Activated naive CD8-positive, alpha-beta T cell treated with anti-CD3 and anti-CD28 coated beads for 36 hours (primary cell): ENCODE results near the gene EIF2A. TPM values are rescaled to one million over a fixed set of nuclear protein-coding genes. Genes with fewer than 3 reads are reported as not detected.
"Not testable (repeated sequence)": the region's sequence is repeated elsewhere in the genome, so short reads cannot be mapped to it uniquely, and the experiment has no call there.

Source experiments
- DNase-seq: peaks from one replicate; pipeline ENCODE4 v3.0.0; 2021
- H3K27ac Mint-ChIP-seq: one replicate; pipeline ENCODE4 v1.8.0; 2022; ENCODE audit warnings: mild to moderate bottlenecking, moderate library complexity, mixed read lengths
- H3K27me3 Mint-ChIP-seq: one replicate; pipeline ENCODE4 v1.8.0; 2022; ENCODE audit warnings: mild to moderate bottlenecking, mixed read lengths
- H3K36me3 Mint-ChIP-seq: one replicate; pipeline ENCODE4 v1.8.0; 2021; ENCODE audit warnings: mild to moderate bottlenecking, mixed read lengths
- H3K4me1 Mint-ChIP-seq: one replicate; pipeline ENCODE4 v1.8.0; 2021; ENCODE audit warnings: mixed read lengths
- H3K4me3 Mint-ChIP-seq: one replicate; pipeline ENCODE4 v1.8.0; 2022; ENCODE audit warnings: mild to moderate bottlenecking, moderate library complexity, mixed read lengths
- H3K9me3 Mint-ChIP-seq: one replicate; pipeline ENCODE4 v1.8.0; 2022; ENCODE audit warnings: mixed read lengths
- total RNA-seq, 2 experiments: library from RNA; stranded (reverse); gene quantifications; one replicate each; pipeline ENCODE4 v1.2.3, GENCODE V29; 2021

EIF2A gene
- total RNA-seq, 2 experiments from 2014 or later = 147 to 149 TPM

GRCh38 chr3:150557725-150558124, 11.1 kb downstream of the EIF2A start:
- no peaks in the 10 kb centered on the region for H3K9me3 Mint-ChIP-seq
- H3K36me3 Mint-ChIP-seq = peaks cover 33% of the 10 kb centered on the region
- no peak overlapping the region for H3K27ac Mint-ChIP-seq
- no peaks in the 10 kb centered on the region for H3K27me3 Mint-ChIP-seq
- peaks cover 21% of the 10 kb centered on the region for H3K4me1 Mint-ChIP-seq
- H3K4me3 Mint-ChIP-seq = no peak overlapping the region
- no peak for DNase-seq

GRCh38 chr3:150564243-150564642, 17.7 kb downstream of the EIF2A start:
- Mint-ChIP-seq H3K27me3 (no peaks in the 10 kb centered on the region), H3K9me3 (no peaks in the 10 kb centered on the region), H3K4me3 (no peak overlapping the region), H3K4me1 (peaks cover 3% of the 10 kb centered on the region), H3K27ac (no peak overlapping the region), H3K36me3 (peaks cover 12% of the 10 kb centered on the region)
- no peak for DNase-seq

- Mint-ChIP-seq H3K9me3 (no peaks in the 10 kb centered on the region), H3K27me3 (no peaks in the 10 kb centered on the region), H3K27ac (no peak overlapping the region), H3K4me3 (no peak overlapping the region), H3K36me3 (peaks cover 17% of the 10 kb centered on the region), H3K4me1 (no peaks in the 10 kb centered on the region)
- DNase-seq = no peak
These were observed 20.7 kb downstream of the EIF2A start for GRCh38 chr3:150567328-150567727.

GRCh38 chr3:150577855-150578254, 31.3 kb downstream of the EIF2A start:
- Mint-ChIP-seq H3K36me3 (peaks cover 30% of the 10 kb centered on the region), H3K4me1 (peaks cover 24% of the 10 kb centered on the region), H3K27me3 (no peaks in the 10 kb centered on the region), H3K4me3 (no peak overlapping the region), H3K9me3 (no peaks in the 10 kb centered on the region), H3K27ac (no peak overlapping the region)
- DNase-seq = no peak

GRCh38 chr3:150581174-150581573, 34.6 kb downstream of the EIF2A start:
- Mint-ChIP-seq H3K9me3 (no peaks in the 10 kb centered on the region), H3K36me3 (peaks cover 33% of the 10 kb centered on the region), H3K4me3 (no peak overlapping the region), H3K27ac (no peak overlapping the region), H3K27me3 (no peaks in the 10 kb centered on the region), H3K4me1 (peaks cover 13% of the 10 kb centered on the region)
- no peak for DNase-seq

GRCh38 chr3:150582620-150583019, 36.0 kb downstream of the EIF2A start:
- Mint-ChIP-seq H3K9me3 (no peaks in the 10 kb centered on the region), H3K36me3 (peaks cover 22% of the 10 kb centered on the region), H3K4me1 (peaks cover 13% of the 10 kb centered on the region), H3K27ac (peak overlapping the region; percentile 74), H3K4me3 (no peak overlapping the region), H3K27me3 (no peaks in the 10 kb centered on the region)
- no peak for DNase-seq

GRCh38 chr3:150583028-150583427, 36.4 kb downstream of the EIF2A start:
- Mint-ChIP-seq H3K27ac (peak overlapping the region; percentile 74), H3K27me3 (no peaks in the 10 kb centered on the region), H3K9me3 (no peaks in the 10 kb centered on the region), H3K4me1 (peaks cover 13% of the 10 kb centered on the region), H3K4me3 (no peak overlapping the region), H3K36me3 (peaks cover 19% of the 10 kb centered on the region)
- DNase-seq = no peak

GRCh38 chr3:150588027-150588830, 41.6 kb downstream of the EIF2A start:
- no peak for DNase-seq
- Mint-ChIP-seq H3K36me3 (peaks cover 12% of the 10 kb centered on the region), H3K27me3 (no peaks in the 10 kb centered on the region), H3K4me1 (peaks cover 18% of the 10 kb centered on the region), H3K4me3 (no peak overlapping the region), H3K27ac (no peak overlapping the region), H3K9me3 (no peaks in the 10 kb centered on the region)

- no peaks in the 10 kb centered on the region for H3K27me3 Mint-ChIP-seq
These were observed 43.2 kb downstream of the EIF2A start for GRCh38 chr3:150589759-150590158.

GRCh38 chr3:150594150-150594549, 47.6 kb downstream of the EIF2A start:
- Mint-ChIP-seq H3K27ac (no peak overlapping the region), H3K9me3 (no peaks in the 10 kb centered on the region), H3K4me1 (peaks cover 16% of the 10 kb centered on the region), H3K36me3 (peaks cover 2% of the 10 kb centered on the region), H3K27me3 (no peaks in the 10 kb centered on the region), H3K4me3 (no peak overlapping the region)
- no peak for DNase-seq

More at GRCh38 chr3:150589759-150590158, 43.2 kb downstream of the EIF2A start:
- H3K36me3 Mint-ChIP-seq = peaks cover 12% of the 10 kb centered on the region
- peaks cover 16% of the 10 kb centered on the region for H3K4me1 Mint-ChIP-seq
- H3K27ac Mint-ChIP-seq = peak overlapping the region; percentile 26
- DNase-seq = no peak
- H3K4me3 Mint-ChIP-seq = no peak overlapping the region
- no peaks in the 10 kb centered on the region for H3K9me3 Mint-ChIP-seq

GRCh38 chr3:150597646-150598045, 51.1 kb downstream of the EIF2A start:
- Mint-ChIP-seq H3K9me3 (no peaks in the 10 kb centered on the region), H3K36me3 (peaks cover 11% of the 10 kb centered on the region), H3K4me3 (no peak overlapping the region), H3K4me1 (peaks cover 25% of the 10 kb centered on the region), H3K27ac (no peak overlapping the region), H3K27me3 (no peaks in the 10 kb centered on the region)
- DNase-seq = no peak

- H3K36me3 Mint-ChIP-seq = peaks cover 18% of the 10 kb centered on the region
- H3K27ac Mint-ChIP-seq = no peak overlapping the region
- H3K4me3 Mint-ChIP-seq = no peak overlapping the region
- H3K9me3 Mint-ChIP-seq = no peaks in the 10 kb centered on the region
- DNase-seq = no peak
- no peaks in the 10 kb centered on the region for H3K27me3 Mint-ChIP-seq
- peaks cover 30% of the 10 kb centered on the region for H3K4me1 Mint-ChIP-seq
These were observed 53.2 kb downstream of the EIF2A start for GRCh38 chr3:150599611-150600297.

GRCh38 chr3:150600647-150601530, 54.3 kb downstream of the EIF2A start:
- Mint-ChIP-seq H3K36me3 (peaks cover 25% of the 10 kb centered on the region), H3K4me3 (peak overlapping the region; percentile 100), H3K4me1 (peaks cover 34% of the 10 kb centered on the region)
- not testable (repeated sequence) for DNase-seq, H3K27ac Mint-ChIP-seq, H3K9me3 Mint-ChIP-seq, H3K27me3 Mint-ChIP-seq

- no peak for DNase-seq
- H3K4me1 Mint-ChIP-seq = peaks cover 51% of the 10 kb centered on the region
- H3K27ac Mint-ChIP-seq = peak overlapping the region; percentile 98
- no peaks in the 10 kb centered on the region for H3K9me3 Mint-ChIP-seq
- H3K36me3 Mint-ChIP-seq = peaks cover 42% of the 10 kb centered on the region
- H3K27me3 Mint-ChIP-seq = no peaks in the 10 kb centered on the region
- H3K4me3 Mint-ChIP-seq = peak overlapping the region; percentile 100
These were observed 56.0 kb downstream of the EIF2A start for GRCh38 chr3:150602426-150603152.
